ENCODE results near the gene ITGA8. TPM values are rescaled to one million over a fixed set of nuclear protein-coding genes. Genes with fewer than 3 reads are reported as not detected.

The ITGA8 gene
- total and polyA plus RNA-seq, 9 of the 15 experiments (the other 6 are each of a cell fraction or from before 2014, with no cell fraction given) = 0.01 to 0.07 (median 0.04) TPM; not detected in 5

- TF ChIP-seq THRB (CRISPR knock-in tag; conservative IDR thresholded peaks at IDR 0.05) (no peak), LEF1 (IDR thresholded peaks at IDR 0.05) (no peak), FOXM1 (IDR thresholded peaks at IDR 0.05; ENCODE audit: low read depth) (no peak), FOXM1 (CRISPR knock-in tag; IDR thresholded peaks at IDR 0.05; ENCODE audit: low read depth) (no peak), MAX (CRISPR knock-in tag; IDR thresholded peaks at IDR 0.05) (no peak), TCF7L2 (IDR thresholded peaks at IDR 0.05; ENCODE audit: low read depth, low read length) (no peak), THRA (IDR thresholded peaks at IDR 0.05) (no peak), MNT (conservative IDR thresholded peaks at IDR 0.05) (no peak), MBD2 (IDR thresholded peaks at IDR 0.05; ENCODE audit: borderline replicate concordance, low read depth) (no peak), TSC22D4 (tag; IDR thresholded peaks at IDR 0.05) (no peak), MTA3 (IDR thresholded peaks at IDR 0.05; ENCODE audit: borderline replicate concordance) (no peak)
Measured at GRCh38 chr10:15729890-15730289, 10.2 kb upstream of the ITGA8 start (continued).
